A549 (cell line): Measurements from ENCODE around the gene PUM2.

Experiments
- CTCF ChIP-seq: fragments of >200 bp; sonication (Bioruptor Twin); formaldehyde crosslinking; IDR thresholded peaks from 3 replicates; pipeline ENCODE4 v1.5.1; 2016
- ESRRA ChIP-seq: fragments of 150-350 bp; IDR thresholded peaks from 2 replicates; pipeline ENCODE4 v1.6.1; 2014; ENCODE audit warnings: mild to moderate bottlenecking, low read length, borderline replicate concordance
- FOSL2 ChIP-seq, 2 experiments: fragments of 450-650 bp in 1 of 2; fragments of >200 bp in 1 of 2; sonication (Bioruptor Twin) in 1 of 2; formaldehyde crosslinking; IDR thresholded peaks; 2 replicates each; pipeline versions ENCODE4 v1.5.0 to v1.6.1; 2016 to 2020; ENCODE audit warnings: mild to moderate bottlenecking in 1 of 2, moderate library complexity in 1 of 2
- HDAC2 ChIP-seq: fragments of 200-600 bp; sonication (generic); IDR thresholded peaks from 2 replicates; pipeline ENCODE4 v1.6.1; 2016
- POLR2A ChIP-seq: IDR thresholded peaks from 2 replicates; pipeline ENCODE4 v1.6.1; 2012; ENCODE audit warnings: mild to moderate bottlenecking, low read length
- RAD21 ChIP-seq, 2 experiments: fragments of >200 bp in 1 of 2; sonication (Bioruptor Twin) in 1 of 2; formaldehyde crosslinking in 1 of 2; IDR thresholded peaks in 1 of 2; conservative IDR thresholded peaks in 1 of 2; 2 replicates in 1 of 2; 3 replicates in 1 of 2; pipeline ENCODE4 v1.6.1; 2012 to 2018; ENCODE audit warnings: inconsistent platforms in 1 of 2
- RARB ChIP-seq: fragments of 250-450 bp; sonication (Bioruptor Pico); IDR thresholded peaks from 2 replicates; pipeline ENCODE4 v1.8.0; 2021; ENCODE audit warnings: mild to moderate bottlenecking, moderate library complexity
- SREBF2 ChIP-seq: fragments of 450-650 bp; IDR thresholded peaks from 2 replicates; pipeline ENCODE4 v1.6.1; 2014; ENCODE audit warnings: mild to moderate bottlenecking, moderate library complexity
- USF2 ChIP-seq: fragments of 450-650 bp; IDR thresholded peaks from 2 replicates; pipeline ENCODE4 v1.6.1; 2014; ENCODE audit warnings: antibody characterized with exemption

- TF ChIP-seq RAD21 (conservative IDR thresholded peaks at IDR 0.05 in 1 of 2, IDR thresholded peaks at IDR 0.05 in 1 of 2): no peak
- TF ChIP-seq FOSL2 (IDR thresholded peaks at IDR 0.05): no peak
- no peak for TF ChIP-seq FOSL2 (CRISPR knock-in tag; IDR thresholded peaks at IDR 0.05)
- TF ChIP-seq CTCF: no peak
- no peak for TF ChIP-seq HDAC2
- no peak for TF ChIP-seq POLR2A
- no peak for TF ChIP-seq USF2
- TF ChIP-seq SREBF2: no peak
- no peak for TF ChIP-seq ESRRA
- no peak for TF ChIP-seq RARB (CRISPR knock-in tag)
Measured at GRCh38 chr2:20396356-20397000, 45.8 kb upstream of the PUM2 start.
